HG03175 (cell line): ENCODE measurements around the gene RNF130.
A peak's percentile ranks its signal among the peaks of the same experiment; 100 is the strongest.

Experiments used
- ATAC-seq: cut with Tn5 transposase; IDR thresholded peaks from one replicate; pipeline ENCODE4 v1.9.1; 2021; ENCODE audit warnings: mild to moderate bottlenecking, moderate library complexity; ENCODE audit not compliant: unreplicated experiment

The RNF130 gene

GRCh38 chr5:180071531-180072255 lies at the start of gene RNF130:
TSS of gene RNF130 (minus strand) at chr5:180071759. CDS start at chr5:180071702, 57 bp downstream.
- ATAC-seq = peak; percentile 60

DNA sequence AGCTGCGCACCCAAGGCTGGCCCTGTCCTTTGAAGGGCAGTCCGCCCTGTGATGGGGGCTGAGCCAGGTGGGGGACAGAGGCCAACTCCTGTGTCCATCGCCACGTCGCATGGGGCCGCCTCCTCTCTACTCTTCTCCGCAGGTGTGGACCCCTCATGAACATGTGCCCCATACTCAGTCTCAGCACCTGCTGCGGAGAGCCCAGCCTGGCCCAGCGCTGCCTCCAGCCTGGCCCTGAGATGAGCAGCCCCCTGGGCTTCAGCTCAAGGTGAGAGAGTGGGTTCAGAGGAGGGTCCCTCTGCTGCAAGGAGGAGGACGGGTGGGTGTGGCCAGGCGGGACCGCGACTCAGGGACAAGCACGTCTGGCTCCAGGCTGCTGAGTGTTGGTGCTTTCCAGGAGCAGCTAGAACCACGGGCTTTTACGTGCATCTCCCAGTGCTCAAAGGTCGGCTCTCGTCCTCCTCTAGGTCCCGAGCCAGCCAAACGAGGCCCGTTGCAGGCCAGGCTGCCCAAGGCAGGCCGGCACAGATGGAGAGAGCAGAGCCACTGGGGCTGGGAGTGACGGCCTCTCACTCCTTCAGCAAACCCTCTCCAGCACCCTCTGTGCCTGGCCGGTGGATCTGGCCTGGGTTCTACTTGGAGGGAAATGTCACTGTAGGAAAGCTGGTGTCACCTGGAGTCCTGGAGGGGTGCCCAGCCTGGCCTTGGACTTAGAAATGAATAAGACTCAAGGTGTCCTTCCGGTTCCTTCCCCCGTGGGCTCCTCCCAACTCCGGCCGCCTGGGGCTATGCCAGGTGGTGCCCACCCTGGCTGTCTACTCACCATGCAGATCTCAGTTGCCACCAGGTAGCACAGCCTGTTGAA lies 48.9 kb upstream of the RNF130 start:
- ATAC-seq = no peak

- ATAC-seq = no peak
Observed at GRCh38 chr5:180119903-180120236, 48.3 kb upstream of the RNF130 start.

- ATAC-seq = no peak
Observed at GRCh38 chr5:180119031-180119902, 47.7 kb upstream of the RNF130 start.

DNA sequence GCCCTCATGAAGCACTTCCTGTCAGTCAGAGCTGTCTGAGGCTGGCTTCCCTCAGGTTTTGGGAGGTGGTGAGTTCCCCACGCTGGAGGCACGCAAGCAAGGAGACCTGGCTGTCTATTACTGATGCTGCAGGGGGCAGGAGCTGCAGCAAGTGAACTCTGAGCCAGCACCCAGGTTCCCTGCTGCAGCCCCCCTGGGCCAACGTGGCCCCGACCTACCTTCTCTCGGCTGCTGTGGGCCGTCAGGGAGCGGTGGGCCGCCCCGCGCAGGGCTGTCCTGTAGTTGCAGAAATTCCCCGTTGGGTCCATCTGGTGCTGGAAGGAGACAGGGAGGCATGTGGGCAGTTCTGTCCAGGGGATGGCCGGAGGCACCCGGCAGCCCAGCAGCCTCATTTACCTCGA lies 46.8 kb upstream of the RNF130 start:
- ATAC-seq = no peak

- ATAC-seq = no peak
Observed at GRCh38 chr5:180117000-180117725, 45.6 kb upstream of the RNF130 start.

DNA sequence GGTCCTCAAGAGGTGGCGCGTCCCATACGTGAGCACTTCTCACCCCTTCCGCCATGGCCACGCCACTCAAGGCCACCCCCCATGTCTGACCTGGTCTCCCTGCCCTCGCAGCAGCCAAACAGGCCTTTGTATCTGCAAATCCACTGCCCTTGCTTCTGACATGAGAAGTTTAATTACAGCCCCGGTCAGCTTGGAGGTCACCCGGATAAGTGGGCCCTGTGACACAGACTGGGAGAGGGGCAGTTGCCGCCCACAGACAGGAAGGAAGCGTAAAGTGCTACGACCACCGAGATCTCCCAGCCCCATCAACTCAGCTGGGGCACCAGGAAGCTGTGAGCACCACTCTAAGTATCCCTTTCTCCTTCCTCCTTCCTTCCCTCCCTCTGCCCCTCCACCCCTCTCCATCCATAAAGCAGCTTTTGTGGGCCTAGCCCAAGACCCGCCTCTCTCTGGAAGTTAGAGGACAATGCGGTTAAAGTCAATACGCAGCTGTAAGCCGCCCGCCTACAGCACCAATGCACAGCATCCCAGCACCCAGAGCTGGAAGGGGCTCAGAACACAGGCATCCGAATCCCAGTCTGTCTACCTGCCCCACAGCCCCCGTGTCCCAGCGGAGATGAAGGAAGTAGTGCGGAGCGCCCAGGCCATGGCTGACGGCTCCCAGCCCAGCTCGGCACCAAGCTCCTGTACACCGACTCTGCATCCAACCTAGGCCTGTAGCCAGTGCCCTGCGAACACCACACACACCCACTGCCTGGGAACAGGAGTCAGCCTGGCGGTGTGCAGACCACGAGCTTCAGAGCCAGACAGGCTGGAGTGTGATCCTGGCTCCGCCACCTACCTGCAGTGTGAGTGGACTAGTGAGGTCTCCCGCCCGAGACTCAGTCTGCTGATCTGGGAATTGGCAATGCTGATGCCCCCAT lies 44.8 kb upstream of the RNF130 start:
- no peak for ATAC-seq

- no peak for ATAC-seq
Observed at GRCh38 chr5:180115326-180116076, 43.9 kb upstream of the RNF130 start.

DNA sequence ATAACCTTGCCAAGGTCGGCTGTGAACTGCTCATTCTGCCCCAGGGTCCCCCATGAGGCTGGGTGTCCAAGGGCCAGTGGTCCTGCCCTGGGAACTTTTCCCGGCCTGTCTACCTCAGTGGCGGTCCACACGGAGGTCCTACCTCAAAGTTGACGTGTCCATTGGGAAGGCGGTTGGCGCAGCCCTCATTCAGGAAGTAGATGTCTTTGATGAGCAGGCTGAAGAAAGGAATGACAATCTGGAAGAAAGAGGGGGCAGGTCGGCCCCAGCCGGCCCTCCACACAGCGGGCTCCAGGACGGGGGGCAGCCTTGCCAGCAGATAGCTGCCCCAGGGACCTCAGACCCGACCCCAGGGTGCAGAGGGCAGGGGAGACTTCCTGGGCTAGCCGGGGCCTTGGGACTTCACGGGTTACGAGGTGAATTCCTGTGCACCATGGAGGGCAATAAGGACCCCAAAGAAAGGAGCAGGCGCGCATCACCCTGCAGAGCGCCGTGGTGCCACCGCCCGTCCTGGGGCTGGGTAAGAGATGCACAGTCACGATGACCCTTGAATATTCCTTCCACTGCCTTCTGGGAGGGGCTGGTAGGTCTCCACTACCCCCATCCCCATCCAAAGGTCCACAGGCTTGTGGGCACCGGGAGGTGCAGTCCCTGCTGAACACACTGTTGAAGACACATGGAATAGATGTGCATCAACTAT lies 42.9 kb upstream of the RNF130 start:
- no peak for ATAC-seq

- no peak for ATAC-seq
Observed at GRCh38 chr5:180113660-180114303, 42.2 kb upstream of the RNF130 start.

DNA sequence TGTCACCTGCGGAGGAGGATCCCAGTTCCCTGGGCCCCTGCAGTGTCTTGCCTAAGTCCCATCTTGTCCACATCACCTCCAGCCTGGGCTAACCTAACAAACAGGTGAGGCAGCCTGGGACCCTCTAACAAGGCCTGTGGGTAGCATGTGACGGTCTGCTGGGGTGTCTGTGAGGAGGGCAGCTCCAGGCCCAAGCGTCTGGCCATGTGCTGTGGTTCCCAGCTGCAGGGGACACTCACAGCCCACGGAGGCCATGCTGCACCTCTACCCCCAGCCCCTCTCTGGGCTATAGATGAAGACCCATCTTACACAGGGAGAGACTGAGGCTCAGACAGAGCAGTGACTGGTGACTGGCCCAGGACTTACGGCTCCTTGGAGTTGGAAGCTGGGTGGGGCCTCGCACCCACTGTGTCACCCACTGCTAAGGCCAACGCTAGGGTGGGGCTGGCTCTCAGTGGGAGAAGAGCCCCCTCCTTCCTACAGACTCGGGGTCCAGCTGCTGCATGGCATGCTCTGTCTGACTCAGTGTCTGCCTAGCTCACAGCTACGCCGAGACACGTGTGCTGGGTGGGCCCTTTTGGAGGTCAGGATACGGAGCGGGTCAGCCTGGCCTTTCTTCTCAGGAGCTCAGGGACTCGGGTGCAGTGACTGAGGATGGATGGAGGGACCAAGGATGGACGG lies 40.8 kb upstream of the RNF130 start:
- no peak for ATAC-seq

GRCh38 chr5:180111273-180112002 lies 39.9 kb upstream of the RNF130 start:
- no peak for ATAC-seq

DNA sequence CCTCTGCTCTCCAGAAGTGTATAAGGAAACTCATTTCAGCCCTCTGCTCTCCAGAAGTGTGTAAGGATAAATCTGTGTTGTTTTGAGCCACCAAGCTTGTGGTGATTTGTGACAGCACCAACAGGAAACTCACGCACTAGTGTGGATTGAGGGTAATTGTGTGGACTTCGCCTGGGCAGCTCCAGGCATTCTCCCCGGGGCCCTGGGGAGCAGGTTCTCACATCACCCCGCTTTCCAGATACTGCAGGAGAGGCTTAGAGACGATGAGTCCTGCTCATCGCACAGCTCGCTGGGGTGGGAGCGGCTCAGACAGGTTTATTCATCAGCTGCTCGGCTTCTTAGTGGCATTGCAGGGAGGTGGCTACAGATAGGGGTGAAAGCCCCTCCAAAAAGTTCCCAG lies 38.4 kb upstream of the RNF130 start:
- ATAC-seq = no peak

- ATAC-seq = no peak
Observed at GRCh38 chr5:180107005-180107404, 35.4 kb upstream of the RNF130 start.

DNA sequence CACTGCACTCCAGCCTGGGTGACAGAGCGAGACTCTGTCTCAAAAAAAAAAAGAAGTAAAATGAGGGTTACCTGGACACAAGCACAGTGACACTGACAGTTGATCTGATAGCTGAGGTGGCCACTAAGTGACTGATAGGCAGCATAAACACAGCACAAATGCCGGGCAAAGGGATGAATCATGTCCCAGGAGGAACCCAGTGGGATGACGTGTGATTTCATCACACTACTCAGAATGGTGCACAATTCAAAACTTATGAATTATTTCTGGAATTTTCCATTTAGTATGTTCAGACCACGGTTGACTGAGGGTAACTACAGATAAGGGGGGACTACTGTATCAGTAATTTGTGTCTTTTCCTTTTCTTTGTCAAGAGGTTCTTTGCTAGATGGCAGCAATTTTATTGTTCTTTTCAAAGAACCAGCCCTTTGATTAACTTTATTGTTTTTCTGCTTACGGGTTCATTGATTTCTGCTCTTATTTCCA lies 34.3 kb upstream of the RNF130 start:
- no peak for ATAC-seq

GRCh38 chr5:180104168-180104530 lies 32.6 kb upstream of the RNF130 start:
- ATAC-seq = no peak
